Loucy (cell line): ENCODE measurements around the gene CNOT2.

ENCODE experiments used
- EZH2phosphoT487 ChIP-seq: fragments of 200-600 bp; IDR thresholded peaks from 2 replicates; pipeline ENCODE4 v1.6.1; 2018; ENCODE audit warnings: antibody characterized with exemption, mild to moderate bottlenecking, moderate library complexity, borderline replicate concordance
- TF ChIP-seq, protein P1 (sequence below): fragments of 200-600 bp; sonication (generic); conservative IDR thresholded peaks from 2 replicates; pipeline ENCODE4 v1.5.1; 2014; ENCODE audit warnings: mild to moderate bottlenecking, antibody characterized with exemption, low read length

DNA sequence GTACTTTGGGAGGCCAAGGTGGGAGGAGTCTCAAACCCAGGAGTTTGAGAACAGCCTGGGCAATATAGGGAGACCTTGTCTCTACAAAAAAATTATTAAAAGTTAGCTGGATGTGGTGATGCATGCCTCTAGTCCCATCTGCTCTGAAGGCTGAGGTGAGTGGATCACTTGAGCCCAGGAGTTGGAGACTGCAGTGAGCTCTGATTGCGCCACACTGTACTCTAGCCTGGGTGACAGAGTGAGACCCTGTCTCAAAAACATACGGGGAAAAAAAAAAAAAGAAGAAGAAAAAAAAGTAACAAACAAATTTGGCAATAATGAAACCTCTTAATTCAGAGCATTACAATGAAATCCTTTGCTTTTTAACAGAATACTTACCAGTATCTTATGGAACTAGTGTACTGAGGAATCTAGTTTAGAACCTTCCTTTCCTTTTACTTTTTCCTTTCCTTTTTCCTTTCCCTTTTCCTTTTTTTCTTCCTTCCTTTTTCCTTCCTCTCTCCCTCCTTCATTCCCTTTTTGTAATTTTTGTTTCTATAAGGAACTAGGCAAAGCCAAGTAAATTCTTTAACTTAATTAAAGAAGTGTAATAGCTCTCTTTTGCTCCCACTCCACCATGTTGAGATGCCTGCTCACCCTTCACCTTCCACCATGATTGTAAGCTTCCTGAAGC, 12.2 kb upstream of the CNOT2 start:
- TF ChIP-seq, protein P1, sequence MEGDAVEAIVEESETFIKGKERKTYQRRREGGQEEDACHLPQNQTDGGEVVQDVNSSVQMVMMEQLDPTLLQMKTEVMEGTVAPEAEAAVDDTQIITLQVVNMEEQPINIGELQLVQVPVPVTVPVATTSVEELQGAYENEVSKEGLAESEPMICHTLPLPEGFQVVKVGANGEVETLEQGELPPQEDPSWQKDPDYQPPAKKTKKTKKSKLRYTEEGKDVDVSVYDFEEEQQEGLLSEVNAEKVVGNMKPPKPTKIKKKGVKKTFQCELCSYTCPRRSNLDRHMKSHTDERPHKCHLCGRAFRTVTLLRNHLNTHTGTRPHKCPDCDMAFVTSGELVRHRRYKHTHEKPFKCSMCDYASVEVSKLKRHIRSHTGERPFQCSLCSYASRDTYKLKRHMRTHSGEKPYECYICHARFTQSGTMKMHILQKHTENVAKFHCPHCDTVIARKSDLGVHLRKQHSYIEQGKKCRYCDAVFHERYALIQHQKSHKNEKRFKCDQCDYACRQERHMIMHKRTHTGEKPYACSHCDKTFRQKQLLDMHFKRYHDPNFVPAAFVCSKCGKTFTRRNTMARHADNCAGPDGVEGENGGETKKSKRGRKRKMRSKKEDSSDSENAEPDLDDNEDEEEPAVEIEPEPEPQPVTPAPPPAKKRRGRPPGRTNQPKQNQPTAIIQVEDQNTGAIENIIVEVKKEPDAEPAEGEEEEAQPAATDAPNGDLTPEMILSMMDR, result no peak
- TF ChIP-seq EZH2phosphoT487, result no peak
